ENCODE measurements around the gene SUPT5H.
A peak's percentile ranks its signal among the peaks of the same experiment; 100 is the strongest.
"Not testable (repeated sequence)": the region's sequence is repeated elsewhere in the genome, so short reads cannot be mapped to it uniquely, and the experiment has no call there.

SUPT5H gene

GRCh38 chr19:39469036-39469435 lies 23.7 kb downstream of the SUPT5H start:
- DNase-seq, result no peak

DNA sequence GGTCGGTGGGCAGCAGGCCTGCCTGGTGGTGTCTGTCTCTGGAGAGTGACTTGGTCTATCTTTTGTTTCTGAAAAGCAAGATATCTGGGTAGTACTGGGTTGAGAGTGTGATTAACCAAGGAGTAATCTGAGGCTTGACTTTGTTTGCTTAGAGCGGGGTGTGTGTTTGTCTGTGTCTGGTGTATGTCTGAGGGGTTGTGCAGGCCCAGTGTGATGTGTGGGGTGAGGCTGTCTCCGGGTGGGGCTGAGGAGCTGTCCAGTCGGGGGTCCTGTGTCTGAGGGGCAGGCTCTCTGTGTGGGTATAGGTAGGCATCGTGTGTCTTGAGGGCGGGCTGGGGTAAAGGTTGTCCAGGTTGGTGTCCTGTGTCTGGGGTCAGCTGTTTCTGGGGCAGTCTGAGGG lies 24.2 kb downstream of the SUPT5H start:
- no peak for DNase-seq

- no peak for DNase-seq
Measured at GRCh38 chr19:39470724-39471339, 25.4 kb downstream of the SUPT5H start.

DNA sequence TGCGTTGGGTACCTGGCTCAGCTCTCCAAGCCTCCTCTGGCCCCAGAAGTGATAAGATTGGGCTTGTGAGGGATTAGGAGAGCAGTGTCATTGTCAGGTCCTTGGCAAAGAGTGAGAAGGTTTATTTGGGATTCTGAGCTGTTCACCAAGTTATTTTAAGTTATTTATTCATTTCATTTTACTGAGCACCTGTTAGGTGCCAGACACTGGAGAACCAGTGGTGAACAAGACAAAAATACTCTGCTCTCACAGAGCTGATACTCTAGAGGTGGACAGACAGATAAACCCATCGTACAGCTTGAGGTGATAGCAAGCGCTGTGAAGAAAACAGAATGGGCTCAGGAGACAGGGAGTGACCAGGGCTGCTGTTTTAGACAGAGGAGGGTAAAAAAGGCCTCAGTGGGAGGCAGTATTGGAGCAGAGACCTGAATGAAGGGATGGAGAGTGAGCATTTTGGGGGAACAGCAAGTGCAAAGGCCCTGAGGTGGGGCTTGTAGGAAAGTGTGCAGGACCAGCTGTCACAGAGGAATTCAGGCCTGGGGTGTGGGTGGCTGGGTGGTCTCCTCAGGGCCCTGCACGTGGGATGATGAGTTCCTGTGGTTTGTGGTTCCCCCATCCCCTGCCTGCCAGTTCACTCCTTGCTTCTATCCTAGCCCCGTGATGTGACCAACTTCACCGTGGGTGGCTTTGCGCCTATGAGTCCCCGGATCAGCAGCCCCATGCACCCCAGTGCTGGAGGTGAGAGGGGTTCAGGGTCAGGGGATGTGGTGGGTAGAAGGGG lies 26.6 kb downstream of the SUPT5H start:
- no peak for DNase-seq

GRCh38 chr19:39472746-39473442 lies 27.5 kb downstream of the SUPT5H start:
- no peak for DNase-seq

GRCh38 chr19:39473443-39473960 lies 28.1 kb downstream of the SUPT5H start:
- no peak for DNase-seq

- DNase-seq, result peak; percentile 82
Measured at GRCh38 chr19:39474139-39474620, 28.8 kb downstream of the SUPT5H start.

DNA sequence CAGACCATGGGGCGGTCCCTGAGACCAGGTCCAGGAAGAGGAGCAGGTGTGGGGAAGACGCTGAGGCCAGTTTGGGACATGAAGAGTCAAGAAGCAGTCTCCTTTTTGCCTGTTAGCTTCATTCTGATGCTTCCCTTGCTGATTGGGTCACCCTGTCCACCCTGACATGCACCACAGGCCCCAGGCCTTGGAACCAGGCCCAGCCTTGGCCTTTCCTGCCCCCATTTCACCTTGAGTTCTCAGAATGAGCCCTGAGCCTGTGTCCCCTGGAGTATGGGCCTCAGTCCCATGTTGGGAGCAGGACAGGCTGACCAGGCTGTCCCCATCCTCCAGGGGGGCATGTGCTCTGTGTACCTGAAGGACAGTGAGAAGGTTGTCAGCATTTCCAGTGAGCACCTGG lies 30.4 kb downstream of the SUPT5H start:
- DNase-seq, result no peak

DNA sequence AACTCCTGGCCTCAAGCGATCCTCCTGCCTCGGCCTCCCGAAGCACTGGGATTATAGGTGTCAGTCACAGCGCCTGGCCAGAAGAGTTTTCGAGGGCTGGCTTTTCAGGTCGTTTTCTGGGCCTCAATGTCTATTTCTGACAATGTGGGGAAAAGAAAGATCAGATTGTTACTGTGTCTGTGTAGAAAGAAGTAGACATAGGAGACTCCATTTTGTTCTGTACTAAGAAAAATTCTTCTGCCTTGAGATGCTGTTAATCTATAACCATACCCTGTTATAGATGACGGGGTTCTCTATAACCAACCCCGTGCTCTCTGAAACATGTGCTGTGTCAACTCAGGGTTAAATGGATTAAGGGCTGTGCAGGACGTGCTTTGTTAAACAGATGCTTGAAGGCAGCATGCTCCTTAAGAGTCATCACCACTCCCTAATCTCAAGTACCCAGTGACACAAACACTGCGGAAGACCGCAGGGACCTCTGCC lies 34.0 kb downstream of the SUPT5H start:
- DNase-seq, result not testable (repeated sequence)

- DNase-seq, result no peak
Measured at GRCh38 chr19:39479916-39480315, 34.5 kb downstream of the SUPT5H start.

DNA sequence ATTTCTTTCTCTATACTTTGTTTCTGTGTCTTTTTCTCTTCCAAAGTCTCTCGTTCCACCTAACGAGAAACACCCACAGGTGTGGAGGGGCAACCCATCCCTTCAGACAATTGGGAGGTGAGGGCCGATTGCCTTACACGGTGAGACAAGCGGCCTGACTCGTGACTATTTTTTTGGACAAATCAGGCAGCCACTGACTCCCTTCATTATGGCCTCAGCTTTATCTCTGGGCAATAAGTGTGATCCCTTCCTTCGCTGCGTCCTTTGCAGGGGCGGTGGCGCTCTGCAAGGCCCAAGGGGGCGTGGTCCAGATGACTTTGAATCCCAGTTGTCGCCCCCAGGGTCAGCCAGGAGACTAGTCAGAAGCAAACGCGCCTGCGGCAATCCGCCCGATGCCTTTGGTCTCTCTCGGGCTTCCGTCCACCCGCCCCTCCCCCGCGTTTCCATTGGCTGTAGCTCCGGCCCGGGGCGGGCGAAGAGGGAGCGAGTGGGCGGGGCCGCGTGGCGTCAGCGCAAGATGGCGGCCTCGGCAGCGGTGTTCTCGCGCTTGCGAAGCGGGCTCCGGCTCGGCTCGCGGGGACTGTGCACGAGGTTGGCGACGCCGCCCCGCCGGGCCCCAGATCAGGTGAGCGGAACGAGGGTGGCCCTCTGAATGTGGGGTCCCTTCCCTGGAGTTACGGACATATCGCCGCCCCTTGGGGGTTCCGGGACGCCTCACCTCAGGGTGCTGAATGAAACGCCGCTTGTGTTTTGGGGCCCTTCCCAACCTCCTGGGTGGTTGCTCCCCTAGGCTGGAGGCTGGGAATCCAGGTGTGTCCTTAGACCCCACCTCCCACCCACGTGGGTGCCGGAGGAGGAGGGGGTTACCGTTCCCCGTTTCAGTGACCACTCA lies 35.2 kb downstream of the SUPT5H start, which contains the start of gene TIMM50:
Gene TIMM50, plus strand, starts transcription at position 502 of the 892 bp plus-strand sequence. Its CDS starts 16 bp downstream, at position 518.
- peak; percentile 99 for DNase-seq

GRCh38 chr19:39481229-39481545 lies 35.8 kb downstream of the SUPT5H start:
- DNase-seq, result no peak

DNA sequence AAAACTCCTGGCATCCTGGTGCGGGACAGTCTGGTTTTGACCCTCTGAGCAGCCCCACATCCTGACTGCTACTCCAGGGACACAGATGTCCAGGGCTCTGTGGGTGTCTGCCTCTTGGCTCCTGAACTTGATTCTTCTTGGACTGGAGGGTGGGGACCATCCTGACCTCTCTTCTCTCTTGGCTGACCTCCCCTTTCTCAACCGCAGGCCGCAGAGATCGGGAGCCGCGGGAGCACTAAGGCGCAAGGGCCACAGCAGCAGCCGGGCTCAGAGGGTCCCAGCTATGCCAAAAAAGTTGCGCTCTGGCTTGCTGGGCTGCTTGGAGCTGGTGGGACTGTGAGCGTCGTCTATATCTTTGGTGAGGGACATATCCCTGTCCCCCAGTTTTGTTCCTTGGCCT lies 36.3 kb downstream of the SUPT5H start:
- no peak for DNase-seq

GRCh38 chr19:39483141-39483540 lies 37.8 kb downstream of the SUPT5H start:
- DNase-seq, result no peak

DNA sequence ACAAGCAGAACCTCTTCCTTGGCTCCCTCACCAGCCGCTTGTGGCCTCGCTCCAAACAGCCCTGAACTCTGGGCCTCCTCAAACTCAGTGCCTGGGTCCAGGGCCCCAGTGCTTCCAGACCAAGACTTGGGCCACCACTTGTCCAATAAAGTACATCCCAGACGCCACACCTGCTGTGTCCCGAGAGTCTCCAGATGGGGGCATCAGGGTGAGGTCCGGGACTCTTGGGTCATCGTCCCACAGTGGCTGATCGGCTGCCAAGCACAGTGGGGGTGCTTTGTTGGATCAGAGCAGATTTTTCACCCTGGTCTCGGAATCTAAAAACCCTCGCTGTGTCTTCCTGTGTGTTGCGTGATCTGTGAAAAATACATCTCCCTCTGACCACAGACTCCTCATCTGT lies 44.4 kb downstream of the SUPT5H start:
- no peak for DNase-seq

- DNase-seq, result no peak
Measured at GRCh38 chr19:39492225-39492624, 46.8 kb downstream of the SUPT5H start.

- DNase-seq, result no peak
Measured at GRCh38 chr19:39492788-39493187, 47.4 kb downstream of the SUPT5H start.

DNA sequence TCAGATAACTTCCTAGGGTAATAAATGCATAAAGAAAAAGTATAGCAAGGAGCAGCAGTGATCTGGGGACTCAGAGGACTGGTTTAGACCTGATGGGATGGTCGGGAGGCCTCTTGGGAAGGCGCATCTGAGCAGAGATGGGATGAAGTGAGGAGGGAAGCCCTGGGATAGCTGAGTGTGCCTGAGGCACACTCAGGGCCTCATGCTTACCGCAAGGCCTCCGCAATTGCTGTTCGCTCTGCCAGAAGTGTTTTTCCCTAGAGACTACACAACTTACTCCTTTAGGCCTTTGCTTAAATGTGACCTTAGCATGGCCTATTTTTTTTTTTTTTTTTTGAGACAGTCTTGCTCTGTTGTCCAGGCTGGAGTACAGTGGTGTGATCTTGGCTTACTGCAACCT lies 49.3 kb downstream of the SUPT5H start:
- DNase-seq, result no peak

- no peak for DNase-seq
Measured at GRCh38 chr19:39496063-39496462, 50.7 kb downstream of the SUPT5H start.

GRCh38 chr19:39497701-39497995 lies 52.3 kb downstream of the SUPT5H start:
- no peak for DNase-seq

GRCh38 chr19:39497996-39498797 lies 52.8 kb downstream of the SUPT5H start:
- no peak for DNase-seq
